Measurements from ENCODE around the gene TRAPPC12.

DNA sequence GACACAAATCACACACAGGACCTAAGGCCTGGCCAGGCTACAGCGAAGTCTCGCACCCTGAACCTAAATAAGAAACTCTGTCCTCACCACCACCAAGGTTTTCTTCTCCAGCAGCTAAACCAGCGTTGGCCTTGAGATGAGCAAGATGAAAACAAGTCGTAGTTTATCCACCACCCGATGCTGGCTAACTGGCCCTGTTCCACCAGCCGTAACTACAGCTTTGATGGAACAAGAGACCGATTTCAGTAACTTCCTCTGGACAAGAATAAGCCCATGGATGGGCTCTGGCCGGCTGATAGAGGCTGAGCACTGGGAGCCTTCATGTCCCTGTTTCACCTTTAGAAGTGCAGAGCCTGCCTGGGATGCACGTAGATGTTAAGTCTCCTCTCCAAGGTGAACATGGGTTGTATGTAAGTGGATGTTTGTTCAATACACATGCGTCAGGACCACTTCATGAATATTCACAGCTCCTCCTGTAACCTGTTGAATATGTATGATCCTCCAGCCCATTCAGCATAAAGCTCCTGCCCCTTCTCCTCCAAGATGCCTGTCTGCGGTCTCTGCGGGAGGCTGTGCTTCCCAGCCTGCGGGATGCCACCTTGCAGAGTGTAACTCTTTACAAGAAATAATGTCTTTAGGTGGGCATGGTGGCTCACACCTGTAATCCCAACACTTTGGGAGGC is 115.6 kb downstream of the TRAPPC12 start:
- TF ChIP-seq CTCF (conservative IDR thresholded peaks at IDR 0.05 in 1 of 2, IDR thresholded peaks at IDR 0.05 in 1 of 2; ENCODE audit: extremely low read depth in 1 of 2, insufficient read depth in 1 of 2, low read depth in 1 of 2, low read length in 2 of 2), result no peak
- TF ChIP-seq EZH2 (IDR thresholded peaks at IDR 0.05; ENCODE audit: borderline replicate concordance, low read length), result no peak
